ENCODE data around the gene GABBR1.

The GABBR1 gene

GRCh38 chr6:29625337-29625930 lies 7.5 kb downstream of the GABBR1 start:
- in situ Hi-C loops (cut with HindIII; ENCODE audit: low sequenced_read_pairs), result no loop called here

- in situ Hi-C loops (cut with HindIII; ENCODE audit: low sequenced_read_pairs), result no loop called here
Measured at GRCh38 chr6:29624520-29624961, 8.4 kb downstream of the GABBR1 start.

GRCh38 chr6:29620630-29621029 lies 12.4 kb downstream of the GABBR1 start:
- in situ Hi-C loops (cut with HindIII; ENCODE audit: low sequenced_read_pairs), result no loop called here

GRCh38 chr6:29619578-29620160 lies 13.3 kb downstream of the GABBR1 start:
- in situ Hi-C loops (cut with HindIII; ENCODE audit: low sequenced_read_pairs), result no loop called here

- in situ Hi-C loops (cut with HindIII; ENCODE audit: low sequenced_read_pairs), result no loop called here
Measured at GRCh38 chr6:29617782-29618554, 15.0 kb downstream of the GABBR1 start.

- in situ Hi-C loops (cut with HindIII; ENCODE audit: low sequenced_read_pairs), result no loop called here
Measured at GRCh38 chr6:29611426-29611825, 21.6 kb downstream of the GABBR1 start.

GRCh38 chr6:29610540-29610939 lies 22.4 kb downstream of the GABBR1 start:
- in situ Hi-C loops (cut with HindIII; ENCODE audit: low sequenced_read_pairs), result no loop called here

- in situ Hi-C loops (cut with HindIII; ENCODE audit: low sequenced_read_pairs), result no loop called here
Measured at GRCh38 chr6:29608131-29608530, 24.9 kb downstream of the GABBR1 start.

GRCh38 chr6:29603930-29604329 lies 29.1 kb downstream of the GABBR1 start:
- in situ Hi-C loops (cut with HindIII; ENCODE audit: low sequenced_read_pairs), result no loop called here

GRCh38 chr6:29603456-29603855 lies 29.5 kb downstream of the GABBR1 start:
- in situ Hi-C loops (cut with HindIII; ENCODE audit: low sequenced_read_pairs), result no loop called here

GRCh38 chr6:29602564-29603361 lies 30.2 kb downstream of the GABBR1 start:
- in situ Hi-C loops (cut with HindIII; ENCODE audit: low sequenced_read_pairs), result no loop called here

GRCh38 chr6:29598172-29598747 lies 34.7 kb downstream of the GABBR1 start:
- in situ Hi-C loops (cut with HindIII; ENCODE audit: low sequenced_read_pairs), result loop anchor here (5.0 kb wide), 1 partner anchor 44 kb away; no protein-coding TSS in a partner anchor

- in situ Hi-C loops (cut with HindIII; ENCODE audit: low sequenced_read_pairs), result loop anchor here (5.0 kb wide), 1 partner anchor 45 kb away; no protein-coding TSS in a partner anchor
Measured at GRCh38 chr6:29597184-29597583, 35.8 kb downstream of the GABBR1 start.

- in situ Hi-C loops (cut with HindIII; ENCODE audit: low sequenced_read_pairs), result loop anchor here (5.0 kb wide), 1 partner anchor 46 kb away; no protein-coding TSS in a partner anchor
Measured at GRCh38 chr6:29596381-29596900, 36.5 kb downstream of the GABBR1 start.

- in situ Hi-C loops (cut with HindIII; ENCODE audit: low sequenced_read_pairs), result no loop called here
Measured at GRCh38 chr6:29593199-29593855, 39.7 kb downstream of the GABBR1 start.

GRCh38 chr6:29591677-29592076 lies 41.3 kb downstream of the GABBR1 start:
- in situ Hi-C loops (cut with HindIII; ENCODE audit: low sequenced_read_pairs), result no loop called here

GRCh38 chr6:29590218-29590808 lies 42.7 kb downstream of the GABBR1 start:
- in situ Hi-C loops (cut with HindIII; ENCODE audit: low sequenced_read_pairs), result no loop called here

- in situ Hi-C loops (cut with HindIII; ENCODE audit: low sequenced_read_pairs), result no loop called here
Measured at GRCh38 chr6:29589423-29590048, 43.4 kb downstream of the GABBR1 start.

- in situ Hi-C loops (cut with HindIII; ENCODE audit: low sequenced_read_pairs), result no loop called here
Measured at GRCh38 chr6:29584821-29585220, 48.2 kb downstream of the GABBR1 start, which contains the start of gene OR2H2. Gene OR2H2, plus strand, starts transcription at chr6:29585121. Its CDS starts 2,824 bp downstream, at chr6:29587945.

Data from endothelial cell of hepatic sinusoid (primary cell).